Inferior parietal cortex (tissue), 1 donor: Measurements from ENCODE around the gene CCDC178.

Source experiments
- DNase-seq: peaks from one replicate; pipeline ENCODE4 v3.0.0-alpha.2; 2016; ENCODE audit errors: extremely low spot score

The CCDC178 gene

GRCh38 chr18:32918692-32919250 lies 521.8 kb downstream of the CCDC178 start:
- DNase-seq: no peak

DNA sequence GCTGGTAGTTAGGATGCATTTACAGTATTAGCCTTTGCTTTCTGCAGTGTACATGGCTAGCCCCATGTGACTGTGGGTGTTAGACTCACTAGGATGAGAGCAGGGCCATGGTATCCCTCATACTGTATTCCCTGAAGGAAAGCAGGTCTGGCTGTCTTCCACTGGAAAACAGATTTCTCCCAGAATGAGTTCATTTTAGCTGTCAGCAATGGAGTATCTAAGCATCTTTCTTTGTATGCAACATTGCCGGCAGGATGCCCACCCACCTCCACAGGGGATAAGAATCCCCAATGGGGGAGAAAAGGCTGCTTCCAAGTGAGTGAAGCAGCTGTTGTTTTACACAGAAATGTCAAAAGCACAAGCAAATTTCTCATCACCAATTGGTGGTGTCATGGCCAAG lies 525.0 kb downstream of the CCDC178 start:
- no peak for DNase-seq

DNA sequence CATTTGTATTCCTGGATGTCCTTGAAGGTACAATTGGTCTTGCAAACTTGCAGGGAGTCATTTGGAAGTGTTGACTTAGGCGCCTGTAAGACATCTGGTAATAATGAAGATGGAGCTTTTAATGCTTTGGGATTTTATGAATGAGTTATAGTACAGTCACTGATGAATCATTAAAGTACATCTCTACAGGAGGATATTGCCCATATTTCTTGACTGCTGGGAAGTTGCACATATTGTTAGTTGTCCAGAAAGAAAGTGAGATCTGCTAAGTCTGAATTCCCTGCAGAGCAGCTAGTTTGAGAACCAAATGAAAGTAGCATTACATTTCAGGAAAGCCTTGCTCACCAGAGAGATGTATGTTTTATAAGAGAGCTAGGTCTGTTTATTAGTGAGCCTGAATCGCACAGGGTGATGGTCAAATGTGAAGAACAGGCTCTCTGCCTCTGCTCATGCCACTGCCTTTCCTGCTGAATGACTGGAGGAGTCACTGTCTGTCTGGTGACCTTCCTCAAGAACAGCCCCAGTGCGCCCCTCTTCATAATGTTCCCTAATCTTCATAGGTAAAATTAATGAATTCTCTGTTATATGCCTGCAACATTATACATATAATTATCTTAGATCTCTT lies 528.7 kb downstream of the CCDC178 start:
- no peak for DNase-seq

DNA sequence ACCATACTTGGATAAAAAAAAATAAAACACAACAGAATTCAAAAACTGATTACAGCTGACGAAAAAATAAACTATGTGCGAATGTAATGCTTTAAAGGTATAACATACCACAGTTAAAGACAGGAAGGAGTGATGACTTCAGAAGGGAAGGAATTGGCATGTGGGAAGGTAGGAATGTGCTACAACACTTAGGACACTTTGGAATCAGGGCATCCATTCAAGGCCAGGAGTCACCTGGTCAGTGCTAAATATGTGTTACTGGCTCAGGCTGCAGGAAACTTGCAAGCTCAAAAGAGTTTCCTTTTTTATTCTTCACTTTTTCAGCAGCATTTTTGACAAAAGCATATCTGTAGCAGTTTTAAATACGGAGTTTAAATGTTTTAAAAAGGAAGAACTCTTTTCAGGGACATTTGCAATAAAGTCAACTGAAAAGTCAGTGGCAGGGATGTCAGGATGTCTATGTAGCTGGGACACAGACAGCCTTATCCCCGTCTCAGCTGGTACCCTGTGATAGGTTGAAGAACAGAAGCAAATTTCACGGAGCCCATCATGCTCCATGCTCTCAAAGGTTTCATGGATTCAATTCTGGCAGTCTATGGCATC lies 529.7 kb downstream of the CCDC178 start:
- no peak for DNase-seq

DNA sequence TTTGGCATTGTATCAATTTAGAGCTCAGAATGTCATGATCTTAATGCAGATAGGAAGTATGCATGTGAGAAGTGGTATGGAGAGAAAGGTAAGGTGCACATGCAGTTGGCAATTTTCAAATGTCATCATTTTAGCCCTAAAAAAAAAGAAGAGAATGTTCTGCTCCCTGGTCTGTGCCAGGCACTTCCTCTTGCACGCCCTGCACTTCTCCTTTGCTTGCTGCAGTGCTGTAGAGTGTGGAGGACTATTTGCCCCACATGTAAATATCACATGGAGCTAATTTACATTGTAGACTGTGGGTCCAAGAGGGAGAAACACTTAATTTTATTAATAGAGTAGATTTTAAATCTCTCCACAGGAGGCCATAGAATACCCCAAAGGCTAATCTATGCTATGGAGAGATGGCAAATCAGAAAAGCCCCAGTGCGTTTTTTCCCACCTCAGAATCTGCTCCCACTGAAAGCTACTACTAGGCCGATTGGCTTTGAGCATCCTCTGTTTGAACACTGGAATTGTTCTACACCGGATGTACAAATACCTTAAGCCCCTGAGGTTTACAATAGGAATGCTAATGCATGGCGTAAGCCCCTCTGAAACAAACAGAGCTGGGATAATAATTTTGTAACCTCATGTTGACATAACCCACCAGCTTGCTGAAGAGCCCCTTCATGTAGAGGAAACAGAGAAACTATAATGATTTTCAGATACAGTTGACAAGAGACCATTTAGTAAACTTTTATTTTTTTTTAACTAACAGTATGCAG lies 530.5 kb downstream of the CCDC178 start:
- DNase-seq: no peak

GRCh38 chr18:32908424-32908805 lies 532.1 kb downstream of the CCDC178 start:
- no peak for DNase-seq

DNA sequence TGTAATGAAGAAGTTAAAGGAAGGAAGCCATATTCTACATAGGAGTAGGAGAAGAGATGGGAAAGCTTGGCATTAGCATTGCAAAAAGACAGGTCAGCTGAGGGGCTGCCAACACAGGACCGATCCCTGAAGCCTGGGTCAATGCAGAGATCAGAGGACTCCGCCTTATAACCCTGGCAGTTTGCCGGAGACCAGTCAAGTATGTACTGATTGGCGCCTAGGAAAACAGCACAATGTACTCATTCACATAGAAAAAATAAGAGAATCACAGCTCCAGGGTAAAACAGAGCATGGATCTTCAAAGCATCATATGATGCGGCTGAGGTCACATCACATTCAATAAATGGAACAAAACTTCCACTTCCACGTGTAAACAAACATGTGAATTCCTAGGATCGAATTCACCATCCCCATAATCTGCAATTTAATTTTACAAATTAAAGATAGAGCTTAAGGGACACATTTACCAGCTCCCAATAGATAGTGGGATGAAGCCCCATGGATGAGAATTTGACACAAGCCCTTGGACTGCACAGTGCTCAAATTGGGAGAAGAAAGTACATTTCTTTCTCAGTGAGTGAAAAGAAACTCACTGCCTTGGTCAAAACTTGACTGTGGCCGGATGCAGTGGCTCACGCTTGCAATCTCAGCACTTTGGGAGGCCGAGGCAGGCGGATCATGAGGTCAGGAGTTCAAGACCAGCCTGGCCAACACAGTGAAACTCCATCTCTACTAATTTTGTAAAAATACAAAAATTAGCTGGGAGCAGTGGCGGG lies 532.7 kb downstream of the CCDC178 start:
- DNase-seq: no peak

GRCh38 chr18:32907311-32907585 lies 533.3 kb downstream of the CCDC178 start:
- no peak for DNase-seq

- no peak for DNase-seq
Observed at GRCh38 chr18:32906506-32907310, 533.8 kb downstream of the CCDC178 start.

GRCh38 chr18:32905651-32906050 lies 534.9 kb downstream of the CCDC178 start:
- no peak for DNase-seq

DNA sequence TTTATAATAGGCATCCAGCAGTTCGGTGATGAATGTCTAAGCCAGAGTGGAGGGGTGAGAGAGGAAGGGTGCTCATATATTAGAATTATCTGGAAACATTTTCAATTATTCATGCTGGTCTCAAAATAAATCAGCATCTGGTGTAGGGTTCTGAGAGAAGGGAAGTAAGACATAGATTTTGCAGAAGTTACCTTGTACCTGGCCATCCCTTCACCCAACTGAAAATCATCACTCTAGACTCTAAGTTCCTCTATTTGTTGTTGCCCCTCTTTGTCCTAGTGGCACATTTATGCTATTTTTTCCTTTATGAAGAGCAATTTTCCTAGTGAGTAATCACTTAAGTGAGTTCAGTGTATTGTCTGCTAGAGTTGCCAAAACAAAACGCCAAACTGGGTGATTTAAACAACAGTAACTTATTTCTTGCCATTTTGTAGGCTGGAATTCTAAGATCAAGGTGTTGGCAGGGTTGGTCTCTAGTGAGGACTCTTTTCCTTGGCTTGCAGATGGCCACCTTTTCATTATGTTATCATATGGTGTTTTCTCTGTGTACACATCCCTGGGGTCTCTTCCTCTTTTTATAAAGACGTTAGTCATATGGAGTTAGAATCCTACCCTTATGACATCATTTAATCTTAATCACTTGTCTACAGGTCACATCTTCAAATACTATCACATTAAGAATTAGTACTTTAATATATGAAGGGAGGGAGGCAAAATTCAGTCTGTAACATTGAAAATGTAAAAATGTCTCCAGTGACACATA lies 537.8 kb downstream of the CCDC178 start:
- DNase-seq: no peak

DNA sequence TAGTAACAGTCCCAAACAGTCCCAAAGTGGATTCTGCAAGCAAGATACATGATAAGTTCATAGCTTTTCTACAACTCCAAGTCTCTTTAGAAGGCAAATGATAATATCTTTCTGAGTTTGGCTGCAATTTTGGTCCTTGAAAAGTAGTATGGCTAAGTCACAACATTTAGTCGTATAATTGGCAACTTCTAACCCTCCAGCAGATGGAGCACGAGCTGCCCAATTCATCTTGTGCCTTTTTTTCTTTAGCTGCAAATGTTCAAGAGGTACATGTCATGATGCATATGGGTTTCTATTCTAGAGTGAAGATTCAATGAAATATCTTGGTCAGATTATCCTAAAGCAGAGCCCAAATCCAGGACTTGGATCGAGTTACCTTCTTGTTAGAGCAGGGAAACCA lies 540.7 kb downstream of the CCDC178 start:
- no peak for DNase-seq

DNA sequence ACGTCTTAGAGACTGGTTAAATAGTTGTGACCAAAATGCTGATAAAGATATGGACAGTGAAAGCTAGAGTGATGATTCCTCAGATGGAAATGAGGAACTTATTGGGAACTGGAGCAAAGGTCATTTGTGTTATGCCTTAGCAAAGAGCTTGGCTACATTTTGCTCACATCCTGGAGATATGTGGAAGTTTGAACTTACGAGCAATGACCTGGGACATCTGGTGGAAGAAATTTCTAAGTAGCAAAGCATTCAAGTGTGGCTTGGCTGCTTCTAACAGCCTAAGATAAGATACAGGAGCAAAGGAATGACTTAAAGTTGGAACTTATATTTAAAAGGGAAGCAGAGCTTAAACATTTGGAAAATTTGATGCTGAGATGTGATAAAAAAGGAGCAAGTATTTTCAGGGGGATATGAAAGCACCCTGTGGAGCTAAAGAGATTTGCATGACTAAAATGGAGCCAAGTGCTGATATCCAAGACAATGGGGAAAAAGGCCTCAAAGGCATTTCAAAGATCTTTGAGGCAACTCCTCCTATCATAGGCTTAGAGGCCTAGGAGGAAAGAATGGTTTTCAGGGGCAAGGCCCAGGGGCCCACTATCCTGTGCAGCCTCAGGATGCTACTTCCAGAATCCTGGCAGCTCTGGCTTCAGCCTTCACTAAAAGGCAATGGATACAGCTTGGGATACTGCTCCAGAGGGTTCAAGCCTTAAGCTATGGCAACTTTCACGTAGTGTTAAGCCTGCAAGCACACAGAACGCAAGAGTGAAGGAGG lies 543.6 kb downstream of the CCDC178 start:
- no peak for DNase-seq

- no peak for DNase-seq
Observed at GRCh38 chr18:32893915-32894314, 546.6 kb downstream of the CCDC178 start.

GRCh38 chr18:32891797-32892196 lies 548.7 kb downstream of the CCDC178 start:
- DNase-seq: no peak

DNA sequence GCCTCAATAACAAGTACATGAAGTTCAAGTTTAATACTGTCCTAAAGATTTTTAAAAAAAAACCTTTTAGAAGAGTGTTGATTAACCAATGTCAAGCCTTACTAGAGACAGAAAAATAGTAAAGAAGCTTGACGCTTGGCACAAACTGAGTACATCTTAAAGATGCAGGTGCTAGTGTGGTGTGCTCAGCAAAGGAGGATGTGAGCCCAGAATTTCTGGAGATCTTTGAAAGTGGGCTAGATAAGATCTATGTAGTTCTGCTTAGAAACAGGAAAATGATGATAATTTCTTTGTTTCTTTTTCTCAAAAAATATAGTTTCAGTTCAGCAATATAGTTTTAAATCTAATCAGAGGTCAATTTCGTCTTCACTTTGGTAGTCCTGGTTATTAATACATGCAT lies 549.4 kb downstream of the CCDC178 start:
- DNase-seq: no peak

DNA sequence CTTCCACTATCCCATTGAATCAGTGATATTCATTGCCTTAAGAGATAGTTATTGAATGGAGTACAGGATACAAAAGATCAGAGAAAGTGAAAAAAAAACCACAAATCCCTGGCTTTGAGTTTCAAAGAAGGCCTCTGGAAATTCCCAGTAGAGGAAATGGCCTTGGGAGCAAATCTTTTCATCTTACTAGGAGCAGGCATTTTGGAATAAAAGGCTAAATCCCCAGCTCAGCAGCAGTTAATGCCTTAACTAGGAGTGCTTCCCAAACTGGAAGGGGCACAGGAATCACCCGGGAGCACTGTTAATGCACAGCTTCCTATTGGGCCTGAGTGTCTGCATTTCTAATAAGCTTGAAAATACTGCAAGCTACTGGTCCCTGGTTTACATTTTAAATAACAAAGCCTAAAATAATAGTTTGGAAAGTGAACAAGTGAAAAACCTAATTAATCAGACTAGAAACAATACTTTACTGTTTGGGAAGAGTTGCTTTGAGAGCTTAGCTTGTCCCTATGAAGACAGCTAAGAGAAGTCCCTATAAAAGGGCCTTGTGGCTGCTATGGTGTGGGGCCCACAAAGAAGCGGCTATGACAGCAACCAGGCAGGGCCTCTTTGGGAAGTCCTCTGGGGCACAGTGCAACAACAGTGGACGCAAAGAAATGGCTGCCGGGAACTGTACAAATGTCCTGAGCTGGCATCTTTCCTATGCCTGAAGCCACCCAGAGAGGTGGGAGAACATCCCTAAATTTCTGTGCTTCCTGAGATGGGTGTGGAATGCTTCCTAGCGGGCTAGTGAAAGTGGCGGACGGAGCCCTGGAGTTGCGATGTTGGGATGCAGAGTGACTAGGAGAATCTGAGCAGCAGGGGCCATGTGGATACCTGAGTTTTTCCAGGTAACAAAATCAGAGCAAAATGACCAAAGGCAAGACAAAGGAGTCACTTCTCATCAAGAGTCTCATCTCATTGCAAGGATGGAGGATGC lies 550.6 kb downstream of the CCDC178 start:
- DNase-seq: no peak

DNA sequence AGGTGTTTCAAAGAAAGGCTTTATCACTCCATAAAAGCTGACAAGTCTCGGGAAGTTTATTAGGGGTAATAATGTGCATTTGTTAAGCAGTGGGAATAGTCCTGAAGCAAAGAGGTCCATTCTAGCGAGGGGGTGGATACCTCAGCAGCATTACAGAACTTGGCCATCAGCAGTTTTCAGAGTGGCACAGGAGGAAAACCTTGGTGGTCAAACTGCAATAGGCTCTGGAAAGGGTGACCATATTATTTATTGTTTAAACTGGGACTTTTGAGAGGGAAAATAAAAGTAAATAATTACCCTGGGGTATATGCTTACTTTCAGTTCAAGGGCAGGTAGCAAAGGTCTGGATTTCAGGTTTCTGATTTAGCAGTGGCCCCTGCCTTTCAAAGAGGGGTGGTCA lies 552.2 kb downstream of the CCDC178 start:
- no peak for DNase-seq
